PC-9 (cell line): Measurements from ENCODE around the gene EPHA4. TPM values are rescaled to one million over a fixed set of nuclear protein-coding genes. Genes with fewer than 3 reads are reported as not detected.

Experiments used
- BruUV-seq: library from RNA; stranded (reverse); fragments of 400-500 nt; replicated peaks from 2 replicates; lab custom pipeline; 2021; lab: Mats Ljungman, UMichigan
- CTCF ChIA-PET: fragments of 300-600 bp; sonication (Branson Sonifier 250); formaldehyde crosslinking; loops from one replicate; lab custom pipeline; 2022; ENCODE audit warnings: antibody characterized with exemption; lab: Charles Lee
- POLR2A ChIA-PET: fragments of 300-600 bp; sonication (Branson Sonifier 250); formaldehyde crosslinking; loops from one replicate; lab custom pipeline; 2022; ENCODE audit warnings: antibody characterized with exemption; ENCODE audit not compliant: unreplicated experiment; lab: Charles Lee
- DNase-seq, 2 experiments: peaks; one replicate each; pipeline versions ENCODE4 v3.0.0 to v3.0.0-alpha.2; 2015 to 2022; ENCODE audit warnings: mixed read lengths in 1 of 2
- H2AFZ ChIP-seq: fragments of 200-600 bp; sonication (generic); 2 replicates; pipeline ENCODE4 v1.8.1; 2017; ENCODE audit warnings: antibody characterized with exemption
- H3F3A ChIP-seq: fragments of 200-600 bp; sonication (generic); 2 replicates; pipeline ENCODE4 v1.8.1; 2017; ENCODE audit warnings: antibody characterized with exemption, mild to moderate bottlenecking, low read depth; ENCODE audit not compliant: insufficient read depth
- H3K27ac ChIP-seq: fragments of 200-600 bp; sonication (generic); 2 replicates; pipeline ENCODE4 v1.6.1; 2016; ENCODE audit warnings: mixed run types
- H3K27me3 ChIP-seq: fragments of 200-600 bp; sonication (generic); 2 replicates; pipeline ENCODE4 v1.6.1; 2016; ENCODE audit warnings: low read depth, mixed run types; ENCODE audit not compliant: insufficient read depth
- H3K36me3 ChIP-seq: fragments of 200-600 bp; sonication (generic); 2 replicates; pipeline ENCODE4 v1.6.1; 2016; ENCODE audit warnings: low read depth, mixed run types
- H3K4me1 ChIP-seq: fragments of 200-600 bp; sonication (generic); replicated peaks from 2 replicates; pipeline ENCODE4 v1.6.1; 2016; ENCODE audit warnings: mixed run types; ENCODE audit not compliant: insufficient read depth
- H3K4me2 ChIP-seq: fragments of 200-600 bp; sonication (generic); 2 replicates; pipeline ENCODE4 v1.6.1; 2017; ENCODE audit warnings: mixed run types
- H3K4me3 ChIP-seq: fragments of 200-600 bp; sonication (generic); 2 replicates; pipeline ENCODE4 v1.6.1; 2016; ENCODE audit warnings: mixed run types
- H3K79me2 ChIP-seq: fragments of 200-600 bp; sonication (generic); 2 replicates; pipeline ENCODE4 v1.6.1; 2017; ENCODE audit warnings: low read depth, mixed run types
- H3K9me2 ChIP-seq: fragments of 200-600 bp; sonication (generic); 2 replicates; pipeline ENCODE4 v1.8.1; 2017; ENCODE audit warnings: mild to moderate bottlenecking; ENCODE audit not compliant: insufficient read depth
- H3K9me3 ChIP-seq: fragments of 200-600 bp; sonication (generic); 2 replicates; pipeline ENCODE4 v1.8.1; 2016; ENCODE audit warnings: low read depth; ENCODE audit not compliant: insufficient read depth
- H4K20me1 ChIP-seq: fragments of 200-600 bp; sonication (generic); 2 replicates; pipeline ENCODE4 v1.8.1; 2017; ENCODE audit not compliant: insufficient read depth
- EZH2 ChIP-seq: fragments of 200-600 bp; sonication (generic); IDR thresholded peaks from 2 replicates; pipeline ENCODE4 v1.8.0; 2017; ENCODE audit warnings: antibody characterized with exemption, low read depth
- intact Hi-C: fragments of 100-400 bp; cut with micrococcal nuclease; formaldehyde crosslinking; loops from one replicate; pipeline ENCODE4 v1.10.0; 2022; ENCODE audit not compliant: unreplicated experiment
- total RNA-seq: library from RNA; stranded (reverse); gene quantifications from 2 replicates; pipeline ENCODE4 v1.2.3, GENCODE V29; 2021
- TF ChIP-seq, protein P1 (sequence below): fragments of 200-600 bp; sonication (generic); conservative IDR thresholded peaks from 2 replicates; pipeline ENCODE4 v1.6.1; 2017; ENCODE audit warnings: mixed run types, antibody characterized with exemption, mild to moderate bottlenecking, moderate library complexity

EPHA4 gene
- total RNA-seq, 1 experiment from 2014 or later: 10.6 TPM

DNA sequence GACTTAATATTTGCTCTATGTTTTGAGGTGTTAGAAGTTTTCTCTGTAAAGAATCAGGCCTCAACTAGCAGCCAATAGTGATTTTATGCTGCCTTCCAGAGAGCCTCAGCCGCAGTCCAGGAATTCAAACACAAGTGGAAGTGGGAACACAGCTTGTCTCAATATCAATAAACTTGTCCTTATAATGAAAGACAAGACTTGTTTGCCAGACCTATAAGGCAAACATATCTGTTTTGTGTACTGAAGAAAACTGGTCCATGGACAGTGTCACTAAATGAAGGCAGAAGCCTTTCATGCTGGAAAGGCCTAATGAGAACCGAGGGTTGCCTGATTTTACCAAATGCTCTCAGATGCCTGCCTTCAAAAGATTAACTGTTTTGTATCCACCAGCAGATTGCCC, 182.2 kb downstream of the EPHA4 start:
- DNase-seq: no peak
- Histone ChIP-seq H3K4me1 (no peaks in the 10 kb centered on the region), H3K9me3 (no peaks in the 10 kb centered on the region; the same call in 1 of the 2 replicates), H3K4me2 (no peak overlapping the region), H3K79me2 (no peaks in the 10 kb centered on the region), H3K36me3 (no peaks in the 10 kb centered on the region), H4K20me1 (no peaks in the 10 kb centered on the region), H3F3A (no peaks in the 10 kb centered on the region), H3K4me3 (no peak overlapping the region), H3K9me2 (0 out of 2 replicates have a peak, but pooled peaks cover 12% of the 10 kb centered on the region), H2AFZ (no peak overlapping the region), H3K27ac (no peak overlapping the region), H3K27me3 (no peaks in the 10 kb centered on the region)
- no peak for TF ChIP-seq EZH2
- TF ChIP-seq, protein P1, sequence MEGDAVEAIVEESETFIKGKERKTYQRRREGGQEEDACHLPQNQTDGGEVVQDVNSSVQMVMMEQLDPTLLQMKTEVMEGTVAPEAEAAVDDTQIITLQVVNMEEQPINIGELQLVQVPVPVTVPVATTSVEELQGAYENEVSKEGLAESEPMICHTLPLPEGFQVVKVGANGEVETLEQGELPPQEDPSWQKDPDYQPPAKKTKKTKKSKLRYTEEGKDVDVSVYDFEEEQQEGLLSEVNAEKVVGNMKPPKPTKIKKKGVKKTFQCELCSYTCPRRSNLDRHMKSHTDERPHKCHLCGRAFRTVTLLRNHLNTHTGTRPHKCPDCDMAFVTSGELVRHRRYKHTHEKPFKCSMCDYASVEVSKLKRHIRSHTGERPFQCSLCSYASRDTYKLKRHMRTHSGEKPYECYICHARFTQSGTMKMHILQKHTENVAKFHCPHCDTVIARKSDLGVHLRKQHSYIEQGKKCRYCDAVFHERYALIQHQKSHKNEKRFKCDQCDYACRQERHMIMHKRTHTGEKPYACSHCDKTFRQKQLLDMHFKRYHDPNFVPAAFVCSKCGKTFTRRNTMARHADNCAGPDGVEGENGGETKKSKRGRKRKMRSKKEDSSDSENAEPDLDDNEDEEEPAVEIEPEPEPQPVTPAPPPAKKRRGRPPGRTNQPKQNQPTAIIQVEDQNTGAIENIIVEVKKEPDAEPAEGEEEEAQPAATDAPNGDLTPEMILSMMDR: no peak
- POLR2A ChIA-PET: interaction anchor here (0.6 to 0.7 kb wide), 2 partner anchors 335 to 540 kb away, joined by 3 to 8 read pairs; no protein-coding TSS in a partner anchor
- CTCF ChIA-PET: no interaction called here
- intact Hi-C loops: no loop called here
- no TSS peak for BruUV-seq

DNA sequence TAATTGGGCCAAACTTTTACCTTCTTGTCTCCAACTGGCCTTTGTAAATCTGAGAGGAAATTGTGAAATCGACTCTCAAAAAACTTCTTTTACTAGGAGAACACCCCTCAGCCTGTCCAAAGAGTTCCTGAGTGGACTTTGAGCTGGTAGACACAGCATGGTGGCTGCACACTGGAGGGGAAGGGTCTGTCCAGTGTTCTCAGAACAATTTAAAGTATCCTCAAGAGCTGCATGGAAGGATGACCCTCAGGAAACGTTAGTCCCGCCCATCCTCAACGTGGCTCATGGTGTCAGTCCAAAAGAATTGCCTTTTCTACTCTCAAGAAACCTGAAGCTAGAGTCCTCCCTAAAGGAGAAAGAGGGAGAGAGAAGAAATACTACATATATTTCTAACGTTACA, 182.7 kb downstream of the EPHA4 start:
- Histone ChIP-seq H3K79me2 (no peaks in the 10 kb centered on the region), H3K4me3 (no peak overlapping the region), H2AFZ (no peak overlapping the region), H3K4me2 (no peak overlapping the region), H3K4me1 (no peaks in the 10 kb centered on the region), H3K27me3 (no peaks in the 10 kb centered on the region), H4K20me1 (no peaks in the 10 kb centered on the region), H3K9me3 (no peaks in the 10 kb centered on the region; the same call in 1 of the 2 replicates), H3K9me2 (0 out of 2 replicates have a peak, but pooled peaks cover 13% of the 10 kb centered on the region), H3K27ac (no peak overlapping the region), H3K36me3 (no peaks in the 10 kb centered on the region), H3F3A (no peaks in the 10 kb centered on the region)
- TF ChIP-seq EZH2: no peak
- TF ChIP-seq, protein P1: no peak
- ChIA-PET POLR2A (interaction anchor here (0.6 to 0.7 kb wide), 2 partner anchors 336 to 539 kb away, joined by 3 to 8 read pairs; no protein-coding TSS in a partner anchor), CTCF (no interaction called here)
- intact Hi-C loops: no loop called here
- no peak for DNase-seq
- BruUV-seq: no TSS peak

GRCh38 chr2:221388891-221389290, 183.2 kb downstream of the EPHA4 start:
- Histone ChIP-seq H3K79me2 (no peaks in the 10 kb centered on the region), H3K4me2 (no peak overlapping the region), H3K4me3 (no peak overlapping the region), H3K27ac (no peak overlapping the region), H4K20me1 (no peaks in the 10 kb centered on the region), H3K9me3 (no peaks in the 10 kb centered on the region; the same call in 1 of the 2 replicates), H3K36me3 (no peaks in the 10 kb centered on the region), H3K27me3 (no peaks in the 10 kb centered on the region), H3K9me2 (0 out of 2 replicates have a peak, but pooled peaks cover 13% of the 10 kb centered on the region), H2AFZ (no peak overlapping the region), H3F3A (no peaks in the 10 kb centered on the region), H3K4me1 (no peaks in the 10 kb centered on the region)
- POLR2A ChIA-PET: interaction anchor here (0.7 kb wide), 1 partner anchor 336 kb away, joined by 8 read pairs; no protein-coding TSS in a partner anchor
- no peak for TF ChIP-seq EZH2
- TF ChIP-seq, protein P1: no peak
- no peak for DNase-seq
- intact Hi-C loops: no loop called here
- BruUV-seq: no TSS peak
- CTCF ChIA-PET: interaction anchor here (0.7 kb wide), 1 partner anchor 241 kb away, joined by 4 read pairs; no protein-coding TSS in a partner anchor
